ENCODE results near the gene INS. TPM values are rescaled to one million over a fixed set of nuclear protein-coding genes. Genes with fewer than 3 reads are reported as not detected.

Gene INS
- total RNA-seq, 1 donor, result not detected

GRCh38 chr11:2166091-2166851 is 5.3 kb upstream of the INS start:
- Histone ChIP-seq H3K9me3 (ENCODE audit: low read depth, low read length) (no peaks in the 10 kb centered on the region), H3K27me3 (ENCODE audit: insufficient read depth, low read length) (no peaks in the 10 kb centered on the region), H3K4me1 (ENCODE audit: insufficient read depth, low read length) (no peaks in the 10 kb centered on the region), H3K4me3 (ENCODE audit: low read length) (no peak overlapping the region)

DNA sequence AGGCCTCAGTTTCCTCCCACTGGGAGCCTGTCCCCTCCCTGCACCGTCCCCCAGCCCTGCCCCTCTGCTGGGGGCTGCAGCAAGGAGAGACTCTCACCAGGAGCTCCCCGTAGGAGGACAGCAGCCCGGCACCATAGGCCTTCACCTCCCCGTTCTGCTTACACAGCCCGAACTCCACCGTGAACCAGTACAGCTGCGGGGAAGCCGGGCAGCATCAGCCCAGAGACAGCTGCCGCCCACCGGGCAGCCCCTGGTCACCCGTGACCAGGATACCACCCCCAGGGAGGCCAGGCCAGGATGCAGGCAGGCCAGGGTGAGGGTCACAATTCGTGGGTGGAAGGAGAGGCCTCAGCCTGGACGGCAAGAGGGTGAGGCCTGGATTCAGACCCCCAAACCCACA is 4.6 kb upstream of the INS start:
- Histone ChIP-seq H3K9me3 (ENCODE audit: low read depth, low read length) (no peaks in the 10 kb centered on the region), H3K27me3 (ENCODE audit: insufficient read depth, low read length) (no peaks in the 10 kb centered on the region), H3K4me1 (ENCODE audit: insufficient read depth, low read length) (no peaks in the 10 kb centered on the region), H3K4me3 (ENCODE audit: low read length) (no peak overlapping the region)

- no peaks in the 10 kb centered on the region for H3K9me3 ChIP-seq (ENCODE audit: low read depth, low read length)
- no peaks in the 10 kb centered on the region for H3K27me3 ChIP-seq (ENCODE audit: insufficient read depth, low read length)
- H3K4me3 ChIP-seq (ENCODE audit: low read length), result no peak overlapping the region
- H3K4me1 ChIP-seq (ENCODE audit: insufficient read depth, low read length), result no peaks in the 10 kb centered on the region
These were observed 4.0 kb upstream of the INS start for GRCh38 chr11:2164861-2165555.

DNA sequence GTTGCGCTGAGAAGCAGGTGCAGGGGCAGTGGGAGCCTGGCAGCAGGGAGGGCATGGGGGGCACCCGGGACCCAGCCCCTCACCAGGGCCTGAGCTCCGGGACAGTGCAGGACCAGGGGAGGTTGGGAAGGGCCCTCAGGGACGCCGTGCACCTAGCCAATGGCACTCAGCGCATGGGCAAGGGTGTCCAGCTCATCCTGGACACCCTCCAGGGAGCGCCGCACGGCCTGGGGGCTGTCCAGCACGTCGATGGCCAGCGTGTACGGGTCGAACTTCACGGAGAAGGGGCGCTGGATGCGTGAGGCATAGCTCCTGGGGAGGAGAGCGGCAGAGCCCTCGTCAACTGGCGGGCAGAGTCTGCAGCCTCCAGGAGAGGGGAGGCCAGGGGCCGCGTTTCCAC is 3.1 kb upstream of the INS start:
- Histone ChIP-seq H3K4me3 (ENCODE audit: low read length) (no peak overlapping the region), H3K27me3 (ENCODE audit: insufficient read depth, low read length) (no peaks in the 10 kb centered on the region), H3K4me1 (ENCODE audit: insufficient read depth, low read length) (no peaks in the 10 kb centered on the region), H3K9me3 (ENCODE audit: low read depth, low read length) (no peaks in the 10 kb centered on the region)

GRCh38 chr11:2163428-2163978 is 2.5 kb upstream of the INS start:
- no peaks in the 10 kb centered on the region for H3K27me3 ChIP-seq (ENCODE audit: insufficient read depth, low read length)
- no peaks in the 10 kb centered on the region for H3K9me3 ChIP-seq (ENCODE audit: low read depth, low read length)
- H3K4me3 ChIP-seq (ENCODE audit: low read length), result no peak overlapping the region
- no peaks in the 10 kb centered on the region for H3K4me1 ChIP-seq (ENCODE audit: insufficient read depth, low read length)

DNA sequence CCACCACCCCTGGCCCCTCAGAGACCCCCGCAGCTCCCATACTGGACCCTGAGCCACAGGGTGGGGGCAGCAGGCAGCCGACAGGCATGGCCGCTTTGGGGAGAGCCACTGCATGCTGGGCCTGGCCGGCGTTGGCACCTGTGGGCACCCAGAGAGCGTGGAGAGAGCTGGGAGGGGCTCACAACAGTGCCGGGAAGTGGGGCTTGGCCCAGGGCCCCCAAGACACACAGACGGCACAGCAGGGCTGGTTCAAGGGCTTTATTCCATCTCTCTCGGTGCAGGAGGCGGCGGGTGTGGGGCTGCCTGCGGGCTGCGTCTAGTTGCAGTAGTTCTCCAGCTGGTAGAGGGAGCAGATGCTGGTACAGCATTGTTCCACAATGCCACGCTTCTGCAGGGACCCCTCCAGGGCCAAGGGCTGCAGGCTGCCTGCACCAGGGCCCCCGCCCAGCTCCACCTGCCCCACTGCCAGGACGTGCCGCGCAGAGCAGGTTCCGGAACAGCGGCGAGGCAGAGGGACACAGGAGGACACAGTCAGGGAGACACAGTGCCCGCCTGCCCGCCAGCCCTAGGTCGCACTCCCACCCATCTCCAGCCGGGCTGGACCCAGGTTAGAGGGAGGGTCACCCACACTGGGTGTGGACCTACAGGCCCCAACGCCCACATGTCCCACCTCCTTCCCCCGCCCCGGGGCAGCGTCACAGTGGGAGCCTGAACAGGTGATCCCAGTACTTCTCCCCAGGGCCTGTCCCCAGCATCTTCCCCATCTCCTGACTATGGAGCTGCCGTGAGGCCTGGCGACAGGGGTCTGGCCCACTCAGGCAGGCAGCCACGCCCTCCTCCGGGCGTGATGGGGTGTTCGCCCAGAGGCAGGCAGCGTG is 1.2 kb downstream of the INS start:
- H3K9me3 ChIP-seq (ENCODE audit: low read depth, low read length), result no peaks in the 10 kb centered on the region
- no peaks in the 10 kb centered on the region for H3K4me1 ChIP-seq (ENCODE audit: insufficient read depth, low read length)
- H3K4me3 ChIP-seq (ENCODE audit: low read length), result no peak overlapping the region
- no peaks in the 10 kb centered on the region for H3K27me3 ChIP-seq (ENCODE audit: insufficient read depth, low read length)

DNA sequence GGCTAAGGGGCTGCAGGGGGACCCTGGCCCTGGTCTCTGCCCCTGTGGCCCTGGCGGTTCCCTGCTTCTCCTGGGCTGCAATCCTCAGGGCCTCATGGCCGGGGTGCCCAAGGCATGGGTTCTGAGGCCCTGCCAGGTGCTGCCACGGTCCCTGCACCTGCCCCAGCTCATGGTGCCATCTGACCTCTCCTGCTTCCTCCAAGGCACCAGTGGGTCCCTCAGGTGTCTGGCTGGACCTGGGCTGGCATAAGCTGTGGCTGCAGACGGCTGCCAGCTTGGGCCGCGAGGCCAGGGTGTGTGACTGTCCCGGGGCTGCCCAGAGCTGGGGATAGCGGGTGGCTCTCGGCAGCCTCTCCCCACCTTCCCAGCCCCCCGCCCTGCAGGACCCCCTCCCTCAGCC is 2.0 kb downstream of the INS start:
- Histone ChIP-seq H3K4me1 (ENCODE audit: insufficient read depth, low read length) (no peaks in the 10 kb centered on the region), H3K27me3 (ENCODE audit: insufficient read depth, low read length) (no peaks in the 10 kb centered on the region), H3K4me3 (ENCODE audit: low read length) (no peak overlapping the region), H3K9me3 (ENCODE audit: low read depth, low read length) (no peaks in the 10 kb centered on the region)

DNA sequence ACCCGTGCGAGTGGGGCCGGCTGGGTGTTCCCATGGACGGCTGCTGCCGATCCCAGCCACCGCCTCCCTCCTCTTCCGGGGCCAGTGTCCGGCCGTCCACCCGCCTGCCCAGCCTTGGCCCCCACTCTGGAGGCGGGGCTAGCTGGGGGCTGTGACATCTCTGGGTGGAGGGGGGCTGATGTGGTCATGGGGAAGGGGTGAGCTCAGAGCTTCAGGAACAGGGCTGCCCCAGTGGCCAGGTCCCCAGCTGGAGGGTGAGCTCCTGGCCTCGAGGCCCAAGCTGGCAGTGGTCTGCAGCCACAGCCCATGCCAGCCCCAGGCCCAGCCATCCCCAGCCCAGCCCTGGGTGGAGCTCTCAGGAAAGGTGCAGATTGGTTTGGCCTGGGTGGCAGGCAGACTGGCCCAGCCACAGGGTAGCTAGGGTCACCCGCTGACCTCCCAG is 2.7 kb downstream of the INS start:
- Histone ChIP-seq H3K4me1 (ENCODE audit: insufficient read depth, low read length) (no peaks in the 10 kb centered on the region), H3K4me3 (ENCODE audit: low read length) (no peak overlapping the region), H3K9me3 (ENCODE audit: low read depth, low read length) (no peaks in the 10 kb centered on the region), H3K27me3 (ENCODE audit: insufficient read depth, low read length) (no peaks in the 10 kb centered on the region)

DNA sequence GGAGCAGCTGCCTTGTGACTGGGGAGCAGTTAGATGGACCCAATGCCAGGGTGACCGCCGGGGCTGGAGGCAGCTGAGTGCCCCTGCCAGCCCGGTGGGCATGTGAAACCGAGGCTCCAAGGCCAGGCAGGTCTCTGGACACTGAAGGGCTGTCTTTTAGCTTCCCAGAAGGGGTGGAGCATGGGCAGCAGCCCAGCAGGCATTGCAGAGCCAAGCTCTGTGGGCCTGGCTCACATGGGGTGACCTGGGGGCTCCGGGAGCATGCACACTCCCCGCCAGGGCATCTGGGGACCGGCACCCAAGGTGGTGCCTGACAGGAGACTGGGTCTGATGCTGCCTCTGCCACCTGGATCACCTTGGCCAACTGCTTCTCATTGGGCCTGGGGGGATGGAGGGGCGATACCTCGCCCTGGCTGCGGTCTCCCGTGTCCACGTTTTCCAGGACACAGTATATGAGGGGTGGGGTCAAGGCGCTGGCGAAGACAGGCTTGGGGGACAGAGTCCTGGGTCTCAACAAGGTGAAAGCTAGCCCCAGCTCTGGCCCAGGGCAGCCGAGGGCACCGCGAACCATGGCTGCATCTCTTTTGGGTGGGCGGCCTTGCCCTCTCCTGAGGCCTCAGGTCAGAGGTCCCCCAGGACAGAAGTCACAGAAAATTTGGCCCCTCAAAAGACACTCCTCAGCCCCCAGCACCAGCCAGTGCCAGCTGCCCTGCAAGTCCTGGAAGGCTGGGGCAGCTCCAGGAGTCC is 3.5 kb downstream of the INS start:
- Histone ChIP-seq H3K4me3 (ENCODE audit: low read length) (no peak overlapping the region), H3K27me3 (ENCODE audit: insufficient read depth, low read length) (no peaks in the 10 kb centered on the region), H3K4me1 (ENCODE audit: insufficient read depth, low read length) (no peaks in the 10 kb centered on the region), H3K9me3 (ENCODE audit: low read depth, low read length) (no peaks in the 10 kb centered on the region)

- Histone ChIP-seq H3K9me3 (ENCODE audit: low read depth, low read length) (no peaks in the 10 kb centered on the region), H3K4me3 (ENCODE audit: low read length) (no peak overlapping the region), H3K27me3 (ENCODE audit: insufficient read depth, low read length) (no peaks in the 10 kb centered on the region), H3K4me1 (ENCODE audit: insufficient read depth, low read length) (peaks cover 4% of the 10 kb centered on the region)
These were observed 4.4 kb downstream of the INS start for GRCh38 chr11:2156416-2157182.

DNA sequence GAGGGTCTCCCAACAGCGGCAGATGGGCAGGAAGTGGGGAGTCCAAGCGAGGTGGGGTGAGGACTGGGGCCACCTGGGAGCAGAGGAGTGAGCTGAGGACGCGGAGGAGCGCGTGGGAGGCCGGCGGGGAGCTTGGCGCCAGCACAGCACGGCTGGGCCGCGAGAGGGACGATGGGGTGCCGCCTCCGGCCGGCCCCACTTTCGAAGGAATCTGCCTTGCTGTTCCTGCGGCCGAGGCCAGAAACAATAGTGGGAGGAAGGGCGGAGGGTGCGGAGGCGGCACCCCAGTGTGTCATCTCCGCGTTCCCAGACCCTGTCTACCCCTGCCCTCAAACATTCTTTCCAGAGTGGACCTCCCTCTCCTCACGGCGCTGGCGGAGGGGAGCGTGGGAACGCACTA is 5.5 kb downstream of the INS start:
- no peak overlapping the region for H3K4me3 ChIP-seq (ENCODE audit: low read length)
- peaks cover 5% of the 10 kb centered on the region for H3K27me3 ChIP-seq (ENCODE audit: insufficient read depth, low read length)
- no peaks in the 10 kb centered on the region for H3K9me3 ChIP-seq (ENCODE audit: low read depth, low read length)
- H3K4me1 ChIP-seq (ENCODE audit: insufficient read depth, low read length), result peaks cover 6% of the 10 kb centered on the region

DNA sequence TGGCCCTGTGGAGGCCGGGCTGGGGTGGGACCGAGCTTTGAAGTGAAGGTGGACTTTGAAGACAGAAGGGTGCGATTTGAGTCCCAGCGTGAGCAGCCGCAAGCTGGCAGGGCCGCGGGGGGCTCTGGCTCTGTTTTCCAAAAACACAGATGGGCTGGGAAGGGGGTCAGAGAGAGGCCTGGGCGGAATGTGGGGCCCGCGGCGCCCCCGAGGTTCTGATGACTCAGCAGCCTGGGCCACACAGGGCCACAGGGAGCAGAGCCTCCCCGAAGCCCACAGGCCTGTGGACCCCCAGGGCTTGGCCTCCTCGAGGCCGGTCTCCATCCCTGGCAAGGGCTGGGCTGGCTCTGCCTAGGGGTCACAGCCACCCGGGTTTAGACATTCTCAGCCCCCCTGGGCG is 6.1 kb downstream of the INS start:
- Histone ChIP-seq H3K4me1 (ENCODE audit: insufficient read depth, low read length) (peaks cover 6% of the 10 kb centered on the region), H3K27me3 (ENCODE audit: insufficient read depth, low read length) (peaks cover 11% of the 10 kb centered on the region), H3K4me3 (ENCODE audit: low read length) (no peak overlapping the region), H3K9me3 (ENCODE audit: low read depth, low read length) (no peaks in the 10 kb centered on the region)

DNA sequence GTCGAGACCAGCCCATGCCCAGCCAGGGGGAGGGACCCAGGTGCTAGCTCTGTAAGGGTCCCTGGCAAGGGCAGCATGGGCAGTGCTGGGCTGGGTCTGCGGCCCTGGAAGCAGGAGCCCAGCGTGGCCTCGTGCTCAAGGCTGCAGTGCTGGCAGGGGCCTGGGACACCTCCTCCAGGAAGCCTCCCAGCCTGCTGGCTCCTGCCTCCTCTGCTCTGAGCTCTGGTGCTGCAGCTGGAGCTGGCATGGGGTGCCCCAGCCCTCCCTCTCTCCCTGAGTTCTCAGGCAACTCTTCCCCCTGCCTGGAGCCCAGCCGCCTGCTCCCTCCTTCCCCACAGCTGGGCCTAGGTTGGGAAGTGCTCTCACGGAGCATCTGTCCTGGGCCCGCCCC is 6.8 kb downstream of the INS start:
- H3K9me3 ChIP-seq (ENCODE audit: low read depth, low read length), result no peaks in the 10 kb centered on the region
- H3K4me3 ChIP-seq (ENCODE audit: low read length), result no peak overlapping the region
- peaks cover 6% of the 10 kb centered on the region for H3K4me1 ChIP-seq (ENCODE audit: insufficient read depth, low read length)
- H3K27me3 ChIP-seq (ENCODE audit: insufficient read depth, low read length), result peaks cover 15% of the 10 kb centered on the region
